ENCODE measurements around the gene ACSS2. TPM values are rescaled to one million over a fixed set of nuclear protein-coding genes. Genes with fewer than 3 reads are reported as not detected.

The ACSS2 gene
- total and polyA plus RNA-seq, 2 of the 8 experiments (the other 6 are each of a cell fraction or from before 2014, with no cell fraction given): 17.7 to 24.2 TPM

DNA sequence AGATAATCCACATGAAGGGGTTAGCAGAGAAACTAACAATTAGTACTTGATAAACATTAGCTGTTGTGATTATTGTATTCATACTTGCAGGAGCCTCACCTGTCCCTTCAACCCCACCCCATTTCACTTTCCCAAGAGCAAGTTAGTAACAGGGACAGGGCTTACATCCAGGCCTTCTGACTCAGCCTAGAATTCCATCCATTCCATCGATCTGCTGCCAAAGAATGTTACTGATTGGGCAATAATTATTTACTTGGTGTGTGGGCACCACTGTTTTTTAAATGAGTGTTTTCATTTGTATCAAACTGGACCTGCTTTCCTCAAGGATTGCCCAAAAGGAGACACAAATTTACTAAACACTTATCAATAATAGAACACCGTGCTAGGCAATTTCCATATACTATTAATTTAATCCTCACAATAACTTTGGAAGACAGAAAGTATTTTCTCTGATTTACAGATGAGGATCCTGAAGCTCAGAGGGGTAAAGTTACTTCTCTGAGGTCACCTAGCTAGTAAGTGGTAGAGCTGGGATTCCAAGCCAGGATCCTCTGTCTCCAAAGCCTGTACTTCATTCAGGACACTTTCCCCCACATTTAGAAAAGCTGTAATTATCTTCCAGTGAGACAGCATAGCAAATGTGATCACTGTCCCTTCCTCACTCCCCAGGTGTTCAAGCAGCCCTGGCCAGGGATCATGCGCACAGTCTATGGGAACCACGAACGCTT lies 46.4 kb downstream of the ACSS2 start:
- H4K5ac ChIP-seq (ENCODE audit: insufficient read length, low read depth, low read length): no peak overlapping the region
- ChIA-PET POLR2A (ENCODE audit: partially characterized antibody) (no interaction called here), CTCF (ENCODE audit: partially characterized antibody) (interaction anchor here (0.6 to 1.3 kb wide), 2 partner anchors 47 to 565 kb away, joined by 3 read pairs; no protein-coding TSS in a partner anchor)
- H3K18ac ChIP-seq (ENCODE audit: extremely low read depth, low read length): no peak overlapping the region
- no peak overlapping the region for H2AK5ac ChIP-seq (ENCODE audit: low read depth, low read length)
- no peaks in the 10 kb centered on the region; the same call in 1 of the 2 replicates for H3K23me2 ChIP-seq (ENCODE audit: low read depth, low read length)
- FAIRE-seq: no peak
- no peak overlapping the region for H2AFZ ChIP-seq (ENCODE audit: low read length)
- no peak overlapping the region for H2BK120ac ChIP-seq (replicated peaks; ENCODE audit: low read depth, low read length)
- no peak overlapping the region for H3K56ac ChIP-seq (replicated peaks; ENCODE audit: insufficient read length, low read depth, low read length)
- H3K9ac ChIP-seq (replicated peaks in 1 of 4; ENCODE audit: extremely low read depth in 1 of 4, low read depth in 3 of 4, low read length in 3 of 4): no peak overlapping the region
- no peak overlapping the region for H3K4me2 ChIP-seq (ENCODE audit: insufficient read depth in 1 of 2, low read depth in 2 of 2, low read length in 2 of 2)
- no peaks in the 10 kb centered on the region for H3K79me2 ChIP-seq (ENCODE audit: control insufficient read depth in 1 of 2, insufficient read depth in 2 of 2, low read length in 2 of 2)
- no peaks in the 10 kb centered on the region; the same call in 1 of the 2 replicates for H3K79me1 ChIP-seq (ENCODE audit: low read depth, low read length)
- peaks cover 0 to 12% (median under 1%) of the 10 kb centered on the region in 4 experiments; a peak in 3 of 8 replicates for H3K36me3 ChIP-seq (ENCODE audit: control insufficient read depth in 2 of 4, insufficient read depth in 4 of 4, low read length in 3 of 4)
- no peak overlapping the region for H4K8ac ChIP-seq (ENCODE audit: extremely low read depth, insufficient read depth, low read length)
- H4K20me1 ChIP-seq (replicated peaks in 1 of 2; ENCODE audit: control insufficient read depth in 1 of 2, insufficient read depth in 2 of 2, low read length in 2 of 2): peaks cover 0 to 4% of the 10 kb centered on the region in 2 experiments
- no peaks in the 10 kb centered on the region for H3K4me1 ChIP-seq (replicated peaks in 1 of 4; ENCODE audit: control insufficient read depth in 3 of 4, insufficient read depth in 4 of 4, low read length in 3 of 4)
- H3K4me3 ChIP-seq (ENCODE audit: extremely low read depth in 1 of 4, insufficient read depth in 2 of 4, low read depth in 3 of 4, low read length in 4 of 4): no peak overlapping the region
- H4K91ac ChIP-seq (replicated peaks; ENCODE audit: insufficient read length, low read length): no peak overlapping the region
- H3K9me3 ChIP-seq (ENCODE audit: insufficient read depth in 2 of 2, low read depth in 1 of 2, low read length in 1 of 2): peaks cover 2 to 4% of the 10 kb centered on the region in 2 experiments; a peak in 2 of 4 replicates
- DNase-seq (ENCODE audit: low read depth in 1 of 2, low spot score in 2 of 2): no peak
- 97% methylated on average over 5 of the region's 5 CpGs; no CpG with 5 or more reads in 1 of the 2 experiments for WGBS, 2 experiments (ENCODE audit: extremely low coverage in 1 of 2, insufficient coverage in 1 of 2, insufficient read length in 1 of 2, insufficient replicate concordance in 2 of 2, low coverage in 1 of 2, low lambda C conversion rate in 2 of 2, missing lambda C conversion rate in 1 of 2)
- H3K4ac ChIP-seq (replicated peaks; ENCODE audit: insufficient read length, low read depth, low read length): no peak overlapping the region
- H2BK20ac ChIP-seq (ENCODE audit: low read length): no peak overlapping the region
- no peak overlapping the region for H2BK5ac ChIP-seq (ENCODE audit: low read depth, low read length)
- no peak overlapping the region for H3K23ac ChIP-seq (ENCODE audit: insufficient read length)
- H2BK12ac ChIP-seq (ENCODE audit: low read depth, low read length): no peak overlapping the region
- H3K27me3 ChIP-seq (replicated peaks in 1 of 4; ENCODE audit: control insufficient read depth in 3 of 4, extremely low read depth in 1 of 4, insufficient read depth in 3 of 4, low read length in 3 of 4): no peaks in the 10 kb centered on the region
- H3K14ac ChIP-seq (ENCODE audit: insufficient read length): no peak overlapping the region
- H3K27ac ChIP-seq (ENCODE audit: low read depth, low read length): no peak overlapping the region
- no peak overlapping the region for H2BK15ac ChIP-seq (ENCODE audit: low read length)
- TF ChIP-seq BACH1 (IDR thresholded peaks at IDR 0.05; ENCODE audit: low read length) (no peak), HDAC6 (IDR thresholded peaks at IDR 0.05; ENCODE audit: low read depth, low read length) (no peak), TBP (IDR thresholded peaks at IDR 0.05; ENCODE audit: low read depth, low read length) (no peak), POLR2A (IDR thresholded peaks at IDR 0.05; ENCODE audit: control extremely low read depth in 1 of 2, low read depth in 2 of 2, low read length in 2 of 2) (no peak)
- TF ChIP-seq, protein P1, sequence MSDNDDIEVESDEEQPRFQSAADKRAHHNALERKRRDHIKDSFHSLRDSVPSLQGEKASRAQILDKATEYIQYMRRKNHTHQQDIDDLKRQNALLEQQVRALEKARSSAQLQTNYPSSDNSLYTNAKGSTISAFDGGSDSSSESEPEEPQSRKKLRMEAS (IDR thresholded peaks at IDR 0.05): no peak
